ENCODE measurements around the gene AKIRIN1. TPM values are rescaled to one million over a fixed set of nuclear protein-coding genes. Genes with fewer than 3 reads are reported as not detected.
"Not testable (repeated sequence)": the region's sequence is repeated elsewhere in the genome, so short reads cannot be mapped to it uniquely, and the experiment has no call there.

Gene AKIRIN1
- total RNA-seq, 4 donors from 2014 or later, result 59.0 to 93.1 (median 69.2) TPM

GRCh38 chr1:39003281-39003680, 12.2 kb downstream of the AKIRIN1 start:
- Histone ChIP-seq H3K27ac (replicated peaks in 1 of 4) (no peak overlapping the region), H3K4me3 (no peak overlapping the region), H3K27me3 (no peaks in the 10 kb centered on the region), H3K9me3 (no peaks in the 10 kb centered on the region), H3K36me3 (peaks cover 60 to 100% (median 97%) of the 10 kb centered on the region in 4 donors), H3K4me1 (peaks cover under 1 to 20% (median 8%) of the 10 kb centered on the region in 4 donors)
- no peak for TF ChIP-seq EP300 (IDR thresholded peaks at IDR 0.05)
- no peak for TF ChIP-seq POLR2A (IDR thresholded peaks at IDR 0.05; ENCODE audit: low read depth)
- TF ChIP-seq CTCF (IDR thresholded peaks at IDR 0.05), result no peak
- TF ChIP-seq POLR2AphosphoS5 (IDR thresholded peaks at IDR 0.05), result no peak
- intact Hi-C loops (cut with DNase I), result no loop called here
- no peak for DNase-seq (ENCODE audit: extremely low spot score)
- WGBS, result 86% methylated on average over 3 of the region's 3 CpGs

GRCh38 chr1:39003794-39004193, 12.7 kb downstream of the AKIRIN1 start:
- peaks cover 0 to 20% (median 3%) of the 10 kb centered on the region in 4 donors for H3K4me1 ChIP-seq
- H3K36me3 ChIP-seq, result peaks cover 61 to 100% (median 96%) of the 10 kb centered on the region in 4 donors
- H3K27ac ChIP-seq (replicated peaks in 1 of 4), result no peak overlapping the region
- no peak for TF ChIP-seq CTCF (IDR thresholded peaks at IDR 0.05)
- no peak for TF ChIP-seq POLR2AphosphoS5 (IDR thresholded peaks at IDR 0.05)
- no peak for TF ChIP-seq EP300 (IDR thresholded peaks at IDR 0.05)
- no peak for TF ChIP-seq POLR2A (IDR thresholded peaks at IDR 0.05; ENCODE audit: low read depth)
- DNase-seq (ENCODE audit: extremely low spot score), result no peak
- H3K4me3 ChIP-seq, result no peak overlapping the region
- intact Hi-C loops (cut with DNase I), result no loop called here
- WGBS, result 93% methylated on average over 2 of the region's 2 CpGs
- H3K9me3 ChIP-seq, result no peaks in the 10 kb centered on the region
- no peaks in the 10 kb centered on the region for H3K27me3 ChIP-seq

GRCh38 chr1:39006287-39006686, 15.2 kb downstream of the AKIRIN1 start:
- no peak for DNase-seq (ENCODE audit: extremely low spot score)
- H3K9me3 ChIP-seq, result no peaks in the 10 kb centered on the region
- 90% methylated on average over 2 of the region's 2 CpGs for WGBS
- H3K36me3 ChIP-seq, result peaks cover 63 to 100% (median 98%) of the 10 kb centered on the region in 4 donors
- intact Hi-C loops (cut with DNase I), result no loop called here
- H3K27ac ChIP-seq (replicated peaks in 1 of 4), result no peak overlapping the region
- TF ChIP-seq CTCF (IDR thresholded peaks at IDR 0.05) (no peak), EP300 (IDR thresholded peaks at IDR 0.05) (no peak), POLR2AphosphoS5 (IDR thresholded peaks at IDR 0.05) (no peak), POLR2A (IDR thresholded peaks at IDR 0.05; ENCODE audit: low read depth) (no peak)
- peaks cover 0 to 20% (median 2%) of the 10 kb centered on the region in 4 donors for H3K4me1 ChIP-seq
- no peaks in the 10 kb centered on the region for H3K27me3 ChIP-seq
- no peak overlapping the region for H3K4me3 ChIP-seq

- WGBS, result 91% methylated on average over 13 of the region's 13 CpGs
- intact Hi-C loops (cut with DNase I), result no loop called here
- DNase-seq (ENCODE audit: extremely low spot score), result no peak
- Histone ChIP-seq H3K9me3 (no peaks in the 10 kb centered on the region), H3K4me3 (no peak overlapping the region), H3K4me1 (peaks cover 0 to 20% (median 2%) of the 10 kb centered on the region in 4 donors), H3K27me3 (no peaks in the 10 kb centered on the region), H3K27ac (replicated peaks in 1 of 4) (no peak overlapping the region), H3K36me3 (peaks cover 56 to 100% (median 95%) of the 10 kb centered on the region in 4 donors)
- TF ChIP-seq POLR2AphosphoS5 (IDR thresholded peaks at IDR 0.05) (no peak), POLR2A (IDR thresholded peaks at IDR 0.05; ENCODE audit: low read depth) (no peak), EP300 (IDR thresholded peaks at IDR 0.05) (no peak), CTCF (IDR thresholded peaks at IDR 0.05) (no peak)
These were observed 15.9 kb downstream of the AKIRIN1 start for GRCh38 chr1:39006726-39007645.

GRCh38 chr1:39014956-39015355, 23.9 kb downstream of the AKIRIN1 start:
- H3K27ac ChIP-seq (replicated peaks in 1 of 4); DNase-seq (ENCODE audit: extremely low spot score); intact Hi-C loops (cut with DNase I); H3K4me3 ChIP-seq; H3K4me1 ChIP-seq; H3K27me3 ChIP-seq; H3K9me3 ChIP-seq: not testable (repeated sequence)
- H3K36me3 ChIP-seq, result peaks cover 0 to 47% (median 26%) of the 10 kb centered on the region in 4 donors
- 80% methylated on average over 8 of the region's 8 CpGs for WGBS
